NCI-H345 treated with DMSO at 0.1 percent for 48 hours (cell line): ENCODE data around the gene SPTBN5.

ENCODE experiments used
- DNase-seq: peaks from one replicate; lab custom pipeline; 2025; ENCODE audit not compliant: unreplicated experiment; lab: John Stamatoyannopoulos, UW

Gene SPTBN5

DNA sequence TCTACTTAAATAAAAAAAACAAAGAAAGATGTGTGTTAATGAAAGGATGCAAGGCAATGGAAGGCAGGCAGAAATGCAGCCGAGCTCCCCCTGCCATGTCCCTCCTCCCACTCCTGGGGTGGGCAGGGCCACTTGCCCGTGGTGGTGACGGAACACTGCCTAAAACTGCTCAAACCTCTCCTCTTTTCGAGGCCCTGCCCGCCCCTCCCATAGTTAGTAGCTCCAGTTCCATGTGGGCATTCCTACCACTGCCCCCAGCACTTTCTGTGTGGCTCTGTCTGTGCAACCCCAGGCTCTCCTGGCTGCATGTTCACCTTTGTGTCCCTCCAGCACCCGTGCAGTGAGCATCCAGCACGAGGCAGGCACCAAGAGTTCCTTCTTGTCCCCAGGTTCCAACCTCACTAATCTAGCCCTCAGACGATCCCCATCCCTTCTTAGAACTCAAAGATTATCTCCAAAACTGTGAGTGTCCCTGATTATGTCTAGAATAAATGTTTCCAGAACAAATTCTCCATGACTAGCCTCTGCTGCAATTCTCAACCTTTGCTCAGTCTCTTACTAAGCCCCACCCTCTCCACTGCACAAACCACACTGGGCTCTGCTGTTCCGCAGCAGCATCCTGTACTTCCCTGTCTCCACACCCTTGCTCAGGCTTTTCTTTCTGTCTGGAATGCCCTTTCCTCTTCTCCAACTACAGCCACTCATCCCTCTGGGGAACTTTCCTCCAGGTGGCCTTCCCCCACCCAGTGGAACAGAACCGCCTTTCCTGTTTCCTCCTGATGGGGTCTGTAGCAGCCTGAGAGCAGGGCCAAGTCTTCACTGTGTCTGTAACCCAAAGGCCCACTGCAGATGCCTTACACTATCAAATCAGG is 32.6 kb upstream of the SPTBN5 start:
- DNase-seq, result no peak

DNA sequence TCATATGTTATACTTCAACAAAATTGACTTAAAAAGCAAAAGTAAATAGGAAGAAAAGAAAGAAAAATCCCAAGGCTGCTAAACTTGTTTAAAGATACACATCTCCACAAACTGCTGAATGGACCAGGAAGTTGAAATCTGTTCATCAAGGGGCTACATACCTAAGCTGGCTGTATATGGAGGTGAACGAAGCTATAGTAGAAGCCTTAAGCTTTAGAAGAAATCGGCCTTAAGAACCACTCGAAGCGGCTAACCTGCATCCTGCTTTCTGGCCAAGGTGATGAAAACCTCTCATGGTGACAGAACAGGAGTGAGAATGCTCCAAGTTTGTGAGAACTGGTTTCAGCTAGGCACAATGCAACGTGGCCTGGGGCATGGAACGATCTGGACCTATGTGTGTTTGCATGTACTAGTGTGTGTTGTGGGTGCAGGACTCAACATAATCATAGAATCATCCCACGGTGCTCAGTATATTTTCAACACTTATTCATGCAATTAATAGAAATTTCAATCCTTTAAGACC is 31.3 kb upstream of the SPTBN5 start:
- DNase-seq, result no peak

DNA sequence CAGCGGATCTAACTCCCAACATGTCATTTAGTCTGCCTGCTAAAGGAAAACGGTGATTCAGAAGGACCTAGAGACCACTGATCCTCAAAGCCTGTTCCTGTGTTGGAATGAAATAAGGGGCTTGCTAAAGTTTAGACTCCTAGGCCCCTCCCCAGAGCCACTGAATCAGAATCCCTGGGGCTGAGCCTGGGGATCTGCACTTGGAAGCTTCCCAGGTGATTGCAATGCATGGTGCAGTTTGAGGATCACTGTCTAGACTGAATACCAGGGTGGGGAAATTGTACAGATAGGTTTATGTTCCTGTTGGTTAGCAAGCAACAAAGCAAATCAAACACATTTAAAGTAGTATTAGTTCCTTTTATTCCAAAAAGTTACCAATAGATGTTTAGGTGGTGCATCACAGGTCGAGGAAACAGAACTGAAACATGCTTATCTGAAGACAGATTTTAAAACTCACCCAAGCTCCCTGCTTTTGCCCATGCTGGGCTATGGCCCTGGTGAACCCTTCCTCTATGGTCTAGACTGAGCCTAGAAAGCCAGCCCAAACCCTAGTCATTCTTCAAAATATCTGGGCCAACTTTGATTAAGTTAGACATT is 29.6 kb upstream of the SPTBN5 start:
- no peak for DNase-seq

DNA sequence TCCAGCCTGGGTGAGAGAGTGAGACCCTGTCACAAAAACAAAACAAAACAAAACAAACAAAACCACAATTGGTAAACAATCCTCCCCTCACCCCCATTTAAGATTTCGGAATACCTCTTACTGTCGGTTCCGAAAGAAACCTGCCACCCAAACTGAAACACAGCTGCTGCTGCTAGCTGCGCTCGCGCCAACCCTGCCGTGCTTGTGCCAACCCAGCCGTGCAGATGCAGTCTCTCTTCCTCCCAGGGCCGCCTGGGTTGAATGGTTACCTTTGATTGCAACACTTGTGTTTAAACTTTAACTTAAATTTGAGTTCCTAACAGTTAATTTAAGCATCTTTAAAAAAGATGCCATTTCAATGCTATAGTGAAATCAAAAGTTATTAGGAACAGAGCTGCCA is 28.5 kb upstream of the SPTBN5 start:
- DNase-seq, result no peak

DNA sequence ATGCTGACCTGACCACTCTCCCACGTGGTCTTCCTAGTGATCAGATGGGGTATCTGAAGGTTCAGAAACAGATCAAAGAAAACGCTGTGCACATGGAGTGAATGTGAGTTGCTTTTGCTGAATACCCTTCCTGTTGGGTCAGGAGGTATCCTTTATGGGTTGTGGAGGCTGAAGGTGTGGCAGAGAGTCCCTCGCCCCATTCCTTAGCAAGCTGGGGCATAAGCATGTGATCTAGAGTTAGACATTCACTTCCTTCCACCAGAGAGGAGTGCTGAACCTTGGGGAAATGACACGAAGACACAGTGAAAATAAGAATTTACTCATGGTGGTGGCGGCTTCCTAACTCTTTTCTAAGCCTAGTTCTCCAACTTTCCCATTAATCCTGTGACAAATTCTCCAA is 27.8 kb upstream of the SPTBN5 start:
- no peak for DNase-seq

DNA sequence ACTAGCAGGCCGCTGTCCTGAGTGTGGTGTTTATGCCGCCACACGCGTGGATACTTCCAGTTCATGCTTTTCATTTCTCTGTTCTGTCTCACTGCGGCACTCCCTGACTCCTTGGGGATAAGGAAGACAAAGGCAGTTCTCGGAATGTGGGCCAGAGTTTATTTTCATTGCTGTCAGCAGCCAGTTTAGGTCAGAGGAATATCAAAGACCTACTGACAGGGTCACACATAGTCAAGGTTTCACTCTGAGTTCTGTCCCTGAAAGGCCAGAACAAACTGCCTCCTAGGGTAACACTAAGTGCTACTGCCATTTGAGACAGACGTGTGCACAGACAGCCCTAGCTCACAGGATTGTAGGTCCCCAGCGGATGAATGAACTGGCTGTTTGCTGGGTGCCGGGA is 27.3 kb upstream of the SPTBN5 start:
- no peak for DNase-seq

DNA sequence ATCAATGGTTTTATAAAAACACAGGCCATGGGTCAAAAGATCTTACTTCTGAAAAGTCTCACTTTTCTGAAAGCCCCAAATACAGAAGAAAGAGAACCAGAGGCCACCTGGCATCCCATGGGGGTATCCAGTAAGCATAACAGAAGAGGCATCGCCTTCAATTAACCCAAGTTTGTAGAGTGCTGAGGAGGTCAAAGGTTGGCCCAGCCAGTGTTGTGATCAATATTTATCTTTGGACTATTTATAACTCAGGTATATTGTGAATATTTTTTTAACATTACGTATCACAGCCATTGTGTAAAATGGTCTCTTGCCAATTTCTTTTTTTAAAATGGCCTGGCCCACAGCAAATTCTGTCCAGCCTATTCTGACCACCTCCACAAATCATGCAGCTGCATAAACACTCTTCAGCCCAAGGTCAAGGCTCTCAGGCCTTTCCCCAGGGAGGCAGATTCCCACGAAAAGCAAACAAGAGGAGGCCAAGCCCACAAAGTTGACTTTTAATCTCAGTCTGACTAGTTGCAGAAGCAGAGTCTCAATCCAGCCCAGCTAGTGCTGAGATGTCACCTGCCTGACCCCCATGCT is 26.2 kb upstream of the SPTBN5 start:
- DNase-seq, result no peak

DNA sequence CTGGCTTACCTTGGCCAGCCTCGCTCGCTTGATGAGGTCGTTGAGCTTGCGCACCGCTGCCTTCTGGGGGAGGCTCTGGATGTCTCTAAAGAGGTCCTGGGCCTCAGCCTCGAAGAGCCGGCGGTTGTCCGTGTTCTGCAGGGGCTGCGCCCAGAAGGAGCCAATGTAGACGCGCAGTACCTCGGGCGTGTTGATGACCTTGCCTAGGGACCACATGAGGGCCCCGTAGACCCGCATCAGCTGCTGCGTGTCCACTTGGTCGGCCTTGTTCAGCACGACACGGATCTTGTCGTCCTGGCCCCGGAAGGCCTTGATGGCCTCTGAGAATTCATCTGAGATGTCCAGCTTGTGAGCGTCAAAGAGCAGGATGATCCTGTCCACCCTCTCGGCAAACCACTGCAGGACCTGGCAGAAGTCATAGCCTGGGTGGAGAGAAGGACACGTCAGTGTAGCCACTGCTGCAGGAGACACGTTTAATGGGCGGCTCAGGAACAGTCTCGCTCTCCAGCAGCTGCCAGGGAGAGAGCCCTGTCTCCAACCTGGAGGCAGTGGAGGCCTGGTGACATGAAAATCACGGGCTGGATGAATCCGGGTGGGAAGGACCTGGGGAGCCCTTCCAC is 25.5 kb upstream of the SPTBN5 start:
- DNase-seq, result no peak

DNA sequence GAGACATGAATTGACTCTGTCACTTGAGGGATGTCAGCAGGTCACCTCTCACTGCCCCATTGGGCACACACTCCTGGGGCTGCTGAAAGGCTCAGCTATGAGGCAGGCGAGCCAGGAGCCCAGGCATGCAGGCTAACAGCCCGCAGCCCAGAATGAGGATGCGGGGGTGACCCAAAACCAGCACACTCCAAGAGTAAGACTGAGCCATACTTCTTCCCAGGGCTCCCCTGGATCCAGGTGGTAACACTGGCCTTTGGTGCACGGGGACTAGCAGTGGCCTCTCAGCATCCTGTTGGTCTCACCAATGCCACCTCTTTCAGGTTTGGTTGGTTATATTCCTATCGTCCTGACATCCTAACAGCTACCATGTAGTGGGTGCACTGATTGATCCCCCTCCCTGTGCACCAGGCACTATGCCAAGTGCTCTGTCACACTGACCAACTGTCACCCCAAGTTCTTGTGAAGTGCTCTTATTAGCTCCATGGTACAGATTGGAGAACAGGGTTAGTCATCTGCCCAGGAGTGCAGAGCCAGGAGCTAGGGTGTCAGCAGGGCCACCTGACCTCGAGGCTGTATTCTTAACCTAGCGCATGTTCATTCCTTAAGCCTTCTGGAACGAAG is 24.8 kb upstream of the SPTBN5 start:
- no peak for DNase-seq

DNA sequence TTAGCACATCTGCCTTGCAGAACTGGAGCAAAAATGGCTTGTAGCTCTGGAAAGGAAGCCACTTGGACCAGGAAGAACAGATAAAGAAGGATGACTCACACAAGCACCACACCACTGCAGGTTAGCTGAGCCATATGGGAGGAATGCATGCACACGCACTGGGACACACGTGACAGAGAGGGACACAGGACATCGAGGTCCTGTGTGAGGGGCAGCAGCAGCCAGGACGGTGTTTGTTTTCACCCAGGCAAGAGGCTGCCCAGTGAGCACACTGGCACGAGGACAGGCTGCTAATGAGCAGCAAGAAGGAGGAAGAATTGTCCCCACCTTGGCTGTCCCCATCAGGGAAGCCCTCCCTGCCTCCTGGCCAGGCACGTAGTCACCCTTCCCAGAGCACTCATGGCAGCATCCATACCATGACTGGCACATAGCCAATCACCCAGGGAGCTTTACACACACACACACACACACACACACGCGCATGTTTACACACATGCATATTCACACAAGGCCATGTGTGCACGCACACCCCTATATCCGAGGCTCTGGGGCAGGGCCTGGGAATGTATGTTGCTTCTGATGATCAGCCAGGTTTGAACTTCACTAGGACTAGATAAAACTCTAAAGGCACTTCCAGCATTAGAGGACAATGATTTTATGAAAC is 24.0 kb upstream of the SPTBN5 start:
- no peak for DNase-seq

DNA sequence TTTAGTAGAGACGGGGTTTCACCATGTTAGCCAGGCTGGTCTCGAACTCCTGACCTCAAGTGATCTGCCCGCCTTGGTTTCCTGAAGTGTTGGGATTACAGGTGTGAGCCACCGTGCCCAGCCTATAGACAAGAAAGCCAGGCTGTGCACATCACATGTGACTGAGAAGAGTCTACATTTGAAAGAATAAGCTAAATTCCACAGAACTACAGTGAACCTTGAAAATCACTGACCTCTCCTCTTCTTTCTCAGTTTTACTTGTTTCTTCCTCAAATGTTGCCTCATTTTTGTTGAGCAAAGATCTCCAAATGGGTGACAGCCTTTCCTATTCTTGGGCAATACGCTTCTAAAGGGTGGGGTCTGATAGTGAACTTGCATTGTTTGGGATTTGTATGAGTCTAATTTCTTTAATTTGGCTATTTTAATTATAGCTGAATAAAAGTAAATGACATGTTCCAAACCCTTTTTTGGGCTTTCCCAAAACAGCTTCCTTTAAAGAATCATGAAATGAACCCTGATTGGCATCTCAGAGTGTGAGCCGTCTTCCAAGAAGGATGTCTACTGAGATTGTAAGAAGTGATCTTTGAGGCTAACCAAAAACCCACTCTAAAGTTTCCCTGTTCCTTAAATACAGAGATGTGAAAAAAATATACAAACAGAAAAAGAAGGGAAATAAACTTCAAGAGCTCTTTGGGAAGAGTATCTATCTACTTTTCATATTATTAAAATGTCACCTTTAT is 21.6 kb upstream of the SPTBN5 start:
- no peak for DNase-seq

DNA sequence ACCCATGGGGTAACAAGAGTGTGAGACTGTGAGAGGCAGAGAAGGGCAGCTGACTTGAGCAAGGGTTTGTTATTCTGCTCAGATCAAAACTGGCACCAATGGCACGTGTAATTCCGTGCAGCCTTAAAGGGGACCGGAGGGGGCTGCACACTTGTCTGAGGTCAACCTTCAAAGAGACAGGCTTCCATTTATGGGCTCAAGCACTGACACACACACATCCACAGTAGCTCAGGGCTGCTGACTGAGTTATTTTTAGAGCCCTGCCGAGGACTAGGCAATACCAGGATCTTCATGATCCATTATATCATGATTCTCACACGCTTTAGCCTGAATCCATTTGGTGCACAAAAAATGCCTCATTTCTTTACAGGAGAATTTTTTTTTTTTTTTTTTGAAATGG is 20.6 kb upstream of the SPTBN5 start:
- no peak for DNase-seq

DNA sequence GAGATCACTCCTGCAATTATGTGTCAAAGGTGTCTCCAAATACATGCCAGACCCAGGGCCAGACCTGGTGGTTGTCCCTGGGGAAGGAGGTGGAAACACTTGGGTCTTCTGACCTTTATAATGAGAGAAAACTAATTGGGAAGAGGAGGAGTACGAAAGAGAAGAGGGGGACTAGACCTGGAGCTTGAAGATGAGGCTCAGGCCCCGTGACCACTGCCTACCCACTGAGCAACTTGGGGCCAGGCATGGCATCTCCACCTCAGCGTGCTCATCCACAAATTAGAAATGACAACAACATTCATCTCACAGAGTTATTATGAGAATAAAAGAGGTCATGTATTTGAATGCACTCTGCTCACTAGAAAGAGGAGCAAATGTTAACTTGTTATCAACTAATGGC is 19.4 kb upstream of the SPTBN5 start:
- no peak for DNase-seq

DNA sequence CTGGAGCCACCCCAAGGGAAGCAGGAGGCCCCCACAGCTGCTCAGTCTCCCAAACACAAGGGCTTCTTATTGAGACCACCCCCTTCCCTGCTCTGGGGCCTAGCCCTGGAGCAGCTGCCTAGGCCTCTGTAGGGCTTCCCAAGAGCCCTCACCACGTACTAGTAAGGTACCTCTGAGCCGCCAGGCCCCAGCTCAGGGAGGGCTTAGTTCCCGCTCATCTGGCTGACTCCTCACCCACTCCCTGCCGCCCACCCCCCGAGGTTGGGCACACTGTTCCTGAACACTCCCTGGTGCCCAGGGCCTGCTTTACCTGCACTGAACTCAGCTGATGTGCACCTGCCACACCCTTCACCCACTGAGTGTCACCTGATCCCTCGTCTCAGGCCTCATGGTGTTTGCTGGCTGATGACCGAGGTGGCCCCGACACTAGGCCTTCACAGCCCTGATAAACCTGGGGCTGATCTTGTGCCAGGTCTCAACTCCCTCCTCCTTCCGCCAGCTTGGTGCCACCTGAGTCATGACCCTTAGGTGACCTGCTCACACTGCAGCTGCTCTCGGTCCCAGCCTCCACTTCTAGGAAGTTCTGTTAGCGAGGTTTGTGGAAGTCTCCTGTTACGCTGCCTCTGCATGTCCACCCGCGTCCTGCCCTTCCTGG is 18.0 kb upstream of the SPTBN5 start:
- DNase-seq, result no peak

DNA sequence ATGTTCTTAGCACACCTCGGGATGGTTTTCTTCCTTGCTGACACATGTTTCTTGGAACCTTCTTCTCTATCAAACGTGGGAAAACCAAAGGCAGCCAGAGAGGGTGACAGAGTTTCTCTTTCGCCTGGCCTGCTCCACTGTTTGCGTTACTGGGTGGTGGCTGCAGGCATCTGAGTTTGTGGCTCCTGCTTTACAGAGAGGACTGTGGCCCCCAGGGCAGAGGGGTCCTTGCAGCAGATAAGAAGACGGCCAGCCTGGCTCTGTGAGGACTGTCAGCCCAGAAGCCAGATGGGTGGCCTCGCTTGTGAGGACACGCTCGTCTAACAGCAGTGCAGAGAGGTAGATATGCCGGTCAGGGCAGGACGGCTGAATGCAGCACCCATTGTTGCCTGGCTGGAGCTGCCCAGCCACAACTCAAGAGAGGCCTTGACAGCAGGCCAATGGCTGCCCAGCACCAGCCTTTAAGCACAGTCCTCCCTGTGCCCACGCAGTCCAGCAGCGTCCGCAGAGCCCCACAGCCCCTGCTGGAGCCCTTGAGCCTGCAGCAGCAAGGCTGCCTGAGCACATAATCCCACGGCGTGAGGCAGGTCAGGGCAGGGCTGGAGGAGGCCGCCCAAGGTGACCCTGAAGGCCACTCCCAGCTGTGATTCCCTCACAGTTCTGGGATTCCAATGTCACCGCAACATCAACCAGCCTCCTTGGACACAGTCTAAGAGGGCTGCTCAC is 15.0 kb upstream of the SPTBN5 start:
- DNase-seq, result no peak

DNA sequence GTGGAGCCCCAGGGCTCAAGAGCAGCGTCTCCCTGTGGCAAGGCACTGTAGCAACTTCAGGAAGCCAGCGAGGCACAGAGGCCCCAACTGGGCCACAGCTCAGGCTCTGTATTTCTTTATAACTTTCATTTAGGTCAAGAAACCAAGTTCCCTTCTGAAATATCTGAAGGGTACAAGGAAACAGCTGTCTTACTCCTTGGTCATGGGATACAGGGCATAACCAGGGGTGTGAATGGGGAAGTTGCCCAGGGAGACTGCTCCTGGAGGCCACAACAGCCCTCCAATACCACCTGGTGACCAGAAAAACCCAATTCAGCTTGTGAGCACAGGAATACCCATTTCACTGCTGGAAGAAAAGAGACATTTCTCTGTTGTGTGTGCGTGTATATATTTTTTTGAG is 13.3 kb upstream of the SPTBN5 start:
- DNase-seq, result no peak

DNA sequence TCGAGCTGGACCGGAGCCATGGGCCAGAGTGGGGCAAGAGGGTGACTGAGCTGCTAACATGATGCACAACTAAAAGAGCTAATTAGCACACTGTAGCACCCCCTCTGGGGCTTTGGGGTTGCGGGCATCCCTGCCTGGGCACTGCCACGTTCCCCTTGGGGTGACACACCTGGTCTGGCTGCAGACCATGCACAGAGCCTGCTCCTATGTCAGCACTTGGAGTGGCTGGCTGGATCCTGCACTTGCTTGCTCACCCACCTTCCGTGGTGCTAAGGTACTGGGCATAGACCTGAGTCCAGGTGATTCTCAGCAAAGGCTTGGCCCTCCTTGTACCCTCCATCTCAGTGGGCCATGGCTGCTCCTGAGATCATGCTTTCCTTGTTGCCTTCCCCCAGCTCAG is 12.8 kb upstream of the SPTBN5 start:
- DNase-seq, result no peak

DNA sequence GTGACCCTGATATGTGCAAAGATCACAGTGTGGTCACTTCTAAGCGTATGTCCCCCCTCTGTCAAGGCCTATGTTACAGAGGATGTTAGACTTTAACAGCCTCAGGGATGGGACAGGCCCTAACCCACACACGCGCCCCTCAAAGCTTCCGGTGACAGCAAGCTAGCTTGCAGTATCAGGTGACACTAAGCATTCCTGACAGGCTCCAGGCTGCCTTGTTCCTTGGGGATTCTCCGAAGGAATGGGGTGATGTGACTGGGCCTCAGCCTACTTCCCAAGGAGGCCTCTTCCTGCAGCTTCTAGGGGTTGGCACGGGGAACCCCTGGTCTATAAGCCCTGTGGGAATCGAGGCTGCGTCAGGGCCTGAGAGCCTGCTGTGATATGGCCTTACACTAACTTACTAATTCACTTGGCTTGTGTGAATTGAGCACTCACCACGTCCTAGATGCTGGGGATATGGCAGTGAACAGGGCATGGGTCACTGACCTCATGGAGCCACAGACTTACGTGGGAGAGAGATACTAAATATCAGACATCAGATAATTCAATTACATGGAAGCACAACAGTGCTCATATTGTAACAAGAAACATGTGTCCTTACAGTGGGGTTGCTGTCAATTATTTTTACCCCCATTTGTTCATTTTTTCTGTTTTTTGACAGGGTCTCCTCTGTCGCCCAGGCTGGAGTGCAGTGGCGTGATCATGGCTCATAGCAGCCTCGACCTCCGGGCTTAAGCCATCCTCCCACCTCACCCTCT is 11.4 kb upstream of the SPTBN5 start:
- no peak for DNase-seq
